Stimulated activated CD4-positive, alpha-beta T cell treated with anti-CD3 and anti-CD28 coated beads, Interleukin-2, amount 100 ng/mL, for 4 hours (primary cell): Measurements from ENCODE around the gene IFI27L2.
"Not testable (repeated sequence)": the region's sequence is repeated elsewhere in the genome, so short reads cannot be mapped to it uniquely, and the experiment has no call there.

Experiments
- DNase-seq: peaks from one replicate; pipeline ENCODE4 v3.0.0-alpha.2; 2020; ENCODE audit warnings: low read depth

The IFI27L2 gene

DNA sequence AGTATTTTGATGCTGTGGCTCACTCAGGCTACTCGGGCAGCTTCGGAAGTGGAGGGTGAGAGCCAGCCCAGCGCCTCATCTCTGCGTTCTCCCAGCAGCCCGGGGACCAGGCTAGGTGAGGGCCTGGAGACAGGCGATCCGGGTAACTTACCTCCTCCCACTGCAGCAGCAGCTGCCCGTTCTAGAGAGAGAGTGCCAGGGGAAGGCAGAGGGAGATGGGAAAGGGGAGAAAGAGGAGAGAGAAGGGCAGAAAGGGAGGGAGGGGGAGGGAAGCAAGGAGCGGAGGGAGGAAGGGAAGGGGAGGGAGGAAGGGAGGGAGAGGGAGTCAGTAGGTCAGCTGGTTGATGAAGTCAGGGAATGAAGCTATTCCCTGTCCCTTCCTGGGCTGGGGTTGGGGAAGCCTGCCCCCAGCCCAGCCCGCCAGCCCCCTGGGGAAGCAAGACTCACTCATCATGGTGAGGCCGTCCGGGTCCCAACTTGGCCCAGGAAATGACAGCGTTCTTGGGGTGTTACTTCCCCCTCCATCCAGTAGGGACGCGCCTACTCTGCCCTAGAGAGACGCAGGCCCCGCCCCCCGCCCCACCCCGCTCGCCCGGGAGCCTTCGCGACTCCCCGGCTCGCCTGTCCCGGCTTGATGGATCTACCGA, at the start of gene IFI27L2:
TSS of gene IFI27L2 (minus strand) at position 494 of the 647 bp plus-strand sequence. CDS start at position 454, 40 bp downstream.
- DNase-seq: peak; percentile 49

DNA sequence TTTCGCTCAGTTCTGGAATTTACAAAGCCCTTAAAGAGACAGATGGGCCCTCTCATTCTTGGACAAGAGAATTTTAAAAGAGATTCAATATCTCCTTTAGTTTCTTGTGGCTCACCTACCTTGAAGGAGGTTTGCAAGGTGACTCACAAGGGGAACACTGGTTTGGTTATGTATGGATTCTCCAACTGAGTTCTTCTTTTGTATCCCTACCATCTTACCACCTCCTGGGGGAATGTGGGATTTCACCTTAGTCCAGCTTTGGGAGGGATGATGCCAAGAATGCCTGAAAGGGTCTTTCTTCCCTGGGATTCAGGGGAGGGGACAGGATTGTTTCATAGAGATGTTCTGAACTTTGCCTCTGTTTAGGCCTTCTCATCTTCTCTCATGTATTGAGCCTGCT, 48.4 kb upstream of the IFI27L2 start:
- no peak for DNase-seq

GRCh38 chr14:94176808-94177207, 47.4 kb upstream of the IFI27L2 start:
- no peak for DNase-seq

DNA sequence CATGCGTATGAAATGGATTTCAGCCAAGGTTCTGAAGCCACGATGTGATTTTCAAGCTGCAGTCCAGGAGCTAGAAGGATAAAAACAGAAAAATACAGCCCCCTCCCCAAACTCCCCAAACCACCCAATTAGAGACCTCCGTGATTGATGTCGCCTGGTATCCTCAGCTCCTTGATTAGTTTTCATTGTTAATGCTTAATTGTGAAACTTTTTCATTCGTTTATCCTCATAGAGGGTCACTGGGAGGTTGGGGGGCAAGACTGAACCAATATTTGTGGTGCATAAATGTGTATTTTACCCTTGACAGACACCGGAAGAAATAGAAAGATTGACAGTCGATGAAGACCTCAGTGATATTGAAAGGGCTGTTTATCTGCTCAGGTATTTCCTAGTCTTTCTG, 46.3 kb upstream of the IFI27L2 start:
- DNase-seq: no peak

- DNase-seq: no peak
Measured at GRCh38 chr14:94175011-94175745, 45.8 kb upstream of the IFI27L2 start.

GRCh38 chr14:94174604-94175010, 45.2 kb upstream of the IFI27L2 start:
- no peak for DNase-seq

DNA sequence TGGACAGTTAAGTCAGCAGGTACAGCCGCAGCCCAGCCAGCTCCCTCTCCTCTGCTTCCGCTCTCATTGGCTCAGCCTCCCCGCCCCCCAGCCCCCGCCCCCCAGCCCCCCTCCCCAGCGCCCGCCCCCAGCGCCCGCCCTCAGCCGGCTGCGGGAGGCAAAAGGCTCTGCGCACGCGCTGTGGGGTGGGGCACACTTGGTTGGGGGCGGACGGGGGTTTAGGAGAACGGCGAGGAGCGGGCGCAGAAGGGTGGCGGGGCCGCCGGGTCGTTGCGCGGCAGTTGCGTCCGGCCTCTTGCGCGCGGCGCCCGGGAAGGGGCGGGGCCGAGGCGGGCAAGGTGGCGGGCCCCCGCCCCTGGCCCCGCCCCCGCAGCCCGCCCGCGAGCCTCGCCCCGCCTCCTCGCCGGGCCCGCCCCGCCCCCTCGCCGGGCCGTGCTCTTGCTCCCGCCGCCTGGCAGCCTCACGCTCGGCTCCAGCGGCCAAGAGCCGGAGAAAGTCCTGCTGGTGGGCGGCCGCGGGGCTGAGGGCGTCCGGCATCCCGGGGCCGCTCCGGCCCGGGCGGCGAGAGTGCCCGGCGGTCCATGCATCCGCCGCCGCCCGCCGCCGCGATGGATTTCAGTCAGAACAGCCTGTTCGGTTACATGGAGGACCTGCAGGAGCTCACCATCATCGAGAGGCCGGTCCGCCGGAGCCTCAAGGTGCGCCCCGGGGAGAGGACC, 44.6 kb upstream of the IFI27L2 start, which contains the start of gene PPP4R4:
TSS of gene PPP4R4 (plus strand) at position 438 of the 719 bp plus-strand sequence. CDS start at position 582, 144 bp downstream.
- DNase-seq: peak; percentile 84

DNA sequence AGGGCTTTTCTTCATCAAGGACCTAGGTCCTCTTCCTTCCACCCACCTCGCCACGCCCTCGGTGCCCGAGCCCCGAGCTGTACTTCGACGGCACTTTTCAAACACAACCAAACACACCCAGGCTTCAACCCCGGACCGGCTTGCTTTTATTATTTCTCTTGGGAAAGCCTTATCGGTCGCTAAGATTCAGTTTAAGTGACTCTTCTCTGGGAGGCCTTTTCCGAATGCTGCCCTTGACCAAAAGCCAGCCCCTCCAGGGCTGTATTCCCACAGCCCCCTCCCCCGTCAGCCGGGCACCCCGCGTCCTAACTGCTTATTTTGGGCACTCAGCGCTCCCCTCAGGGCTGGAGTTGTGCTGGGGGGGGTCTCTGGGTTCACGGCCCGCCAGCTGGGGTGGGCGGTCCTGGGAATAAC, 44.1 kb upstream of the IFI27L2 start:
- no peak for DNase-seq

GRCh38 chr14:94172545-94172944, 43.1 kb upstream of the IFI27L2 start:
- no peak for DNase-seq

DNA sequence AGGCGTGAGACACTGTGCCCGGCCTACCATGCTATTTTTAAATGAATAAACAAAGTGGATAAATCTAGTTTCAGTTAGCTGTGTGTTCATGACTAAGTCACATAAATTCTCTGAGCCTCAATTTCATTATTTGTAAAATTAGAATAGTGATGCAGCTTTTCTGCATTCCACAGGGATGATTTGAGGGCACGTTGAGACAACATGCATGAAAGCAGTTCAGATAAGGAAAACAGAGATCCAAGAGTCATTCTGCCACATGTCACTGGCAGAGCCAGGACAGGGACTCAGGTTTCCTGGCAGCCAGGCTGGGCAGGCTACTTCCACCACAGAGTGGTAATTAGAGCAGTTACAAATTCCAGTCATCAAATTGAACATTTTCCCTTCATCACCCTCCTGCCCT, 41.8 kb upstream of the IFI27L2 start:
- DNase-seq: no peak

GRCh38 chr14:94170136-94170535, 40.7 kb upstream of the IFI27L2 start:
- DNase-seq: no peak

DNA sequence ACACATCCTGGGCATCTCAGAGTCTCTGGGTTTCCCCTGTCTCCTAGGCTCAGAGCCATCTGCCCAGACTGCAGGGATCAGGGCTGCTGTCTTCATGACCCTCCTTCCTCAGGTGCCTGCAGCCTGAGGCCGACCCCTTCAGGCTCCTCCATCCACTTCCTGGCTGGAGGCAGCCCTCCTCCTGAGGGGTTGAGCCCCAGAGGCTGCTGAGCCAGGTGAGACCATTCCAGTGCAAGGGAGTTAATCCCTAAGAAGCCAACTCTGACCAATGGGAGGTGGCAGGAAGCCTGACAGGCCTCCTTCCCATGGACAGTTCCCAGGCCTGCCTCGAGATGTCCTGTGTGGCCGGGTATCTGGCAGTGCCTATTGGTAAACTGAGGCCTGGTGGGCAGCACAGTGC, 36.3 kb upstream of the IFI27L2 start:
- DNase-seq: no peak

DNA sequence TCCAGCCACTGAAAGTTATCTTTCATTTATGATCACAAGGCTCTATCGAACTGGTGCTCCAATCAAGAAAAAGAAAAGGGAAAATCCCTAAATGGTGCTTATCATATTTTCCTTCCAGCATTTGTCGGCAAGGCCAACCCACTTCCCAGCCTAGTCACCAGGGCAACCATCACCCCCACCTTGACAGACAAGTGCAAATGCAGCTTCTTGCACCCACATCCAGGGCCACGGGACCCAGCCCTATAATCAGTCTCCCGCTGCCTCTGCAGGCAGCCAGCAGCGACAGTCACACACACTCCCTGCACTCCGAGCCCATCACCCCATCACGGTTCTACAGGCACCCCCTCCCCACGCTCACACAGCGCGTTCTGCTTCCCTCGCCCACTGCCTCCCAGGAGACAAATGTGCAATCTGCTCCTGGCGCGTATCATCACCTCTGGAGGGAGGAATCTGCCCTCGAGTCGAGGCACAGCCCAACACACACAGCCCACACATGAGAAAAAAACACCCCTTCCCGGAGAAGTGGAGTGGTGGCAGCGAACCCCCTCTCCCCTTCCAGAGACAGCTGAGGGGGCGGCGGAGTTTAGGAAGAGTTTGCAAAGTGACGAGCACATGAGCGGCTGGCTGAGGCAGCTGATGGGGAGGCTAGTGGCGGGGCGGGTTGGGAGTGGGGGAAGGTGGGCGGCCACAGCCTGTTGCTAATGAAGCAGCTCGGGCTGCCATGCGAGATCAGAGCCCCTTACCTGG, 35.5 kb upstream of the IFI27L2 start:
- no peak for DNase-seq

- DNase-seq: no peak
Measured at GRCh38 chr14:94163796-94164195, 34.4 kb upstream of the IFI27L2 start.

DNA sequence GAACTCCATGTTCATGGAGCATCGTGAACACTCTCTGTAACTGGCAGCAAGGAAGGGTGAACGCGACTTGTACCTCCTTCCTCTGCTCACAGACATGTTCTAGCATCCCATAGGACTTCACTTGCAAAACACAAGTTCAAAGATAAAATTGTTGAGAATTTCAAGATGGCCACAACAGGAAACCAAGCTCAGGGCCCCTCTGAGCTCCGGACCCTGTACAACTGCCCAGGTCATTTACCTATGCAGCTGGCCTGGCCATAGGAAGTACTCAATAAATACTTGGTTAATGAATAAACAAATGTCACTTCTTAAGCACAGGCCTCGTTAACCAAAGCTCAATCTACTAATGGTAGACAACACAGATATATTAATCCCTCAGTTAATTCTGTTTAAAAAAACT, 33.1 kb upstream of the IFI27L2 start:
- DNase-seq: no peak

GRCh38 chr14:94161981-94162380, 32.6 kb upstream of the IFI27L2 start:
- no peak for DNase-seq

- DNase-seq: no peak
Measured at GRCh38 chr14:94161058-94161457, 31.7 kb upstream of the IFI27L2 start.

GRCh38 chr14:94158239-94158883, 29.0 kb upstream of the IFI27L2 start:
- no peak for DNase-seq

GRCh38 chr14:94157197-94157596, 27.8 kb upstream of the IFI27L2 start:
- no peak for DNase-seq

- not testable (repeated sequence) for DNase-seq
Measured at GRCh38 chr14:94156143-94156542, 26.7 kb upstream of the IFI27L2 start.

GRCh38 chr14:94153750-94154342, 24.4 kb upstream of the IFI27L2 start:
- no peak for DNase-seq
